Progenitor cell of endocrine pancreas (in vitro differentiated cells): ENCODE measurements around the gene C5orf63. TPM values are rescaled to one million over a fixed set of nuclear protein-coding genes. Genes with fewer than 3 reads are reported as not detected.
"Not testable (repeated sequence)": the region's sequence is repeated elsewhere in the genome, so short reads cannot be mapped to it uniquely, and the experiment has no call there.

Experiments used
- DNase-seq: peaks from one replicate; pipeline ENCODE4 v3.0.0; 2021; ENCODE audit warnings: low spot score; ENCODE audit not compliant: unreplicated experiment
- H3K27ac Mint-ChIP-seq: 2 replicates; pipeline ENCODE4 v1.8.0; 2021; ENCODE audit warnings: mild to moderate bottlenecking, moderate library complexity, mixed read lengths
- H3K27me3 Mint-ChIP-seq: 2 replicates; pipeline ENCODE4 v1.8.0; 2021; ENCODE audit warnings: mixed read lengths
- H3K36me3 Mint-ChIP-seq: 2 replicates; pipeline ENCODE4 v1.8.0; 2022; ENCODE audit warnings: mixed read lengths; ENCODE audit not compliant: insufficient read depth
- H3K4me1 Mint-ChIP-seq: 2 replicates; pipeline ENCODE4 v1.8.0; 2021; ENCODE audit warnings: low read depth, mixed read lengths
- H3K4me3 Mint-ChIP-seq: 2 replicates; pipeline ENCODE4 v1.8.0; 2021; ENCODE audit warnings: low read depth, mild to moderate bottlenecking, moderate library complexity, mixed read lengths
- H3K9me3 Mint-ChIP-seq: 2 replicates; pipeline ENCODE4 v1.8.0; 2021; ENCODE audit warnings: low read depth, mixed read lengths
- CTCF ChIP-seq: fragments of 200-600 bp; sonication (generic); IDR thresholded peaks from one replicate; pipeline ENCODE4 v1.5.0; 2021; ENCODE audit warnings: antibody characterized with exemption, mild to moderate bottlenecking; ENCODE audit not compliant: unreplicated experiment
- total RNA-seq: library from RNA; stranded (reverse); gene quantifications from 2 replicates; pipeline ENCODE4 v1.2.1, GENCODE V29; 2021

C5orf63 gene
- total RNA-seq, 1 donor from 2014 or later: 9.9 TPM

DNA sequence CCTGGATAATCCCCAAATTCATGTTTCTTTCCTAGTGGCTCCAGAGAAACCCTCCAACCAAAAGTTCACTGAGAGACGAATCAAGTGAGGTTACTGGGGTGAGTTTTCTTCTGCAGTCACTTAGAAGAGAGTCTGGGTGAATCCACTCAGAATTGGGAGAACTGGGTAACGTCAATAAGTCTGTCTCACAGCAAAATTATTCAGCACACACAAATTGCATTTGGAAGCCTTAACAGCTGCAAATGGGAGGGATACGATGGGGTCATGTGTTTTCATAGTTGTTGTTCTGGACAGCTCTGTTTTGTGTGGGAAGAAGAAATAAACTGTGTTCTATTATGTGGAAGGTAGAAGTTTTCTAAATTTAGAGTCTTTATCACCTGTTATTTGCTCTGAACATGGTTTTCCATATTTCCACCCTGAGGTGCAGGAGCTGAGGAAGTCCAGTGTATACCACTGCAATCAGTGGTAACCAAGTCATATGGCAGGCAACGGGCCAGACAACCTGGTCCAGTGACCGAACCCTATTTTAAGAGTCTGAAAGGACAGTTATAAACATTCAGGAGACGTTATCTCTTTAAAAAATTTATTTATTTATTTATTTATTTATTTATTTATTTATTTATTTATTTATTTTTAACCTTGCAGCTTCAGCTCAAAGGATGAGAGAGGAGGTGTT is 64.9 kb downstream of the C5orf63 start:
- Mint-ChIP-seq H3K27me3 (no peaks in the 10 kb centered on the region), H3K4me3 (no peak overlapping the region), H3K9me3 (peaks cover 4% of the 10 kb centered on the region), H3K4me1 (peaks cover 4% of the 10 kb centered on the region), H3K36me3 (no peaks in the 10 kb centered on the region), H3K27ac (no peak overlapping the region)
- TF ChIP-seq CTCF: no peak
- no peak for DNase-seq

GRCh38 chr5:127007522-127007921 is 65.8 kb downstream of the C5orf63 start:
- Mint-ChIP-seq H3K27me3 (no peaks in the 10 kb centered on the region), H3K4me3 (no peak overlapping the region), H3K36me3 (peaks cover 1% of the 10 kb centered on the region), H3K9me3 (peaks cover 8% of the 10 kb centered on the region), H3K4me1 (peaks cover 9% of the 10 kb centered on the region), H3K27ac (no peak overlapping the region)
- DNase-seq: no peak
- no peak for TF ChIP-seq CTCF

DNA sequence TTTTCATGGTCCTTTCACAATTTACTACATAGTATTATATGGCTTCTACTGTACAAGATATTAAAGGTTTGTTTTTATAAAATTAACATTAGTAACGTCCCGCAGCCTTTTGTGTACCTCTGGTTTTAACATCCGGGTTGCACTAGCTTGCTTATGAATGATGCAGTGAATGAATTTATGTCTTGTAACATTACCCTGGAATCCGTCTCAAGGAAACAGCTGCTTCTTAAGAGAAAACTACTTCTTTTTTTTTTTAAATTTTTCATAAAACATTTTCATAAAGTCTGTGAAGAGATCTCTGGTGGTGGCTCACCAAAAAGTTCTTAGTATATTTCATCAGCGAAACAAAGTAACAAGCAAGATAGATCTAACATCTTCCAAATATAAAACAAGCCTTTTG is 66.6 kb downstream of the C5orf63 start:
- H3K9me3 Mint-ChIP-seq: peaks cover 8% of the 10 kb centered on the region
- H3K27me3 Mint-ChIP-seq: no peaks in the 10 kb centered on the region

DNA sequence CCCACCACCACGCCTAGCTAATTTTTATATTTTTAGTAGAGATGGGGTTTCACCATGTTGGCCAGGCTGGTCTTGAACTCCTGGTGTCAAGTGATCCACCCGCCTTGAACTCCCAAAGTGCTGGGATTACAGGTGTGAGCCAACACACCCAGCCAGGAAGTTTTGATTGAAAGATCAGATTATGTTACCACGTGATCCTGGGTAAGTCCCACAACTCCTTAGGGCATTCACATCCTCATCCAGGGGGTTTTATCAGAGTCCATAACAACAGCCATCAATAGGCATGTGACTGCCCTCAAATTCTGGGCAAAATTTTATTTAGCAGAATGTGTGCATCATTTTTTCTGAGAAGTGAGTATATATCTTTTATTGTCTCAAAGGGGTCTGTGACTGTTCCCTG is 68.0 kb downstream of the C5orf63 start:
- DNase-seq, H3K4me3 Mint-ChIP-seq, H3K9me3 Mint-ChIP-seq, H3K36me3 Mint-ChIP-seq, H3K27me3 Mint-ChIP-seq, H3K27ac Mint-ChIP-seq: not testable (repeated sequence)
- H3K4me1 Mint-ChIP-seq: peaks cover 17% of the 10 kb centered on the region

More for the DNA sequence above, 66.6 kb downstream of the C5orf63 start:
- Mint-ChIP-seq H3K4me3 (no peak overlapping the region), H3K27ac (no peak overlapping the region), H3K36me3 (peaks cover 1% of the 10 kb centered on the region), H3K4me1 (peaks cover 15% of the 10 kb centered on the region)
- TF ChIP-seq CTCF: no peak
- DNase-seq: no peak

GRCh38 chr5:127004721-127005120 is 68.6 kb downstream of the C5orf63 start:
- no peak overlapping the region for H3K27ac Mint-ChIP-seq
- H3K36me3 Mint-ChIP-seq: peaks cover 1% of the 10 kb centered on the region
- H3K4me3 Mint-ChIP-seq: no peak overlapping the region
- TF ChIP-seq CTCF: no peak
- no peak for DNase-seq
- no peaks in the 10 kb centered on the region for H3K27me3 Mint-ChIP-seq
- peaks cover 17% of the 10 kb centered on the region for H3K4me1 Mint-ChIP-seq
- peaks cover 4% of the 10 kb centered on the region for H3K9me3 Mint-ChIP-seq
